Heart left ventricle (tissue), 16 donors: ENCODE data around the gene MYO16. TPM values are rescaled to one million over a fixed set of nuclear protein-coding genes. Genes with fewer than 3 reads are reported as not detected.
A peak's percentile ranks its signal among the peaks of the same experiment; 100 is the strongest.

ENCODE experiments used
- ATAC-seq, 4 donors: fragments of 200-7000 bp; cut with Tn5 transposase; one replicate each; pipeline ENCODE4 v1.9.1; 2020 to 2022; ENCODE audit warnings: moderate library complexity in 4 of 4, mild to moderate bottlenecking in 3 of 4, moderate number of reproducible peaks in 1 of 4
- DNase-seq, 5 donors: peaks; one replicate each; pipeline ENCODE4 v3.0.0-alpha.2; 2020
- H3K27ac ChIP-seq, 12 donors: fragments of 200-600 bp; sonication (generic) in 4 of 12; one replicate each; pipeline versions ENCODE4 v1.5.0 to v1.8.0; 2016 to 2022; ENCODE audit warnings: mild to moderate bottlenecking in 2 of 12
- H3K27me3 ChIP-seq, 9 donors: fragments of 200-600 bp; sonication (generic) in 2 of 9; one replicate each; pipeline versions ENCODE4 v1.5.1 to v1.8.0; 2016 to 2022; ENCODE audit warnings: mild to moderate bottlenecking in 3 of 9
- H3K36me3 ChIP-seq, 9 donors: fragments of 200-600 bp; sonication (generic) in 2 of 9; one replicate each; pipeline versions ENCODE4 v1.5.0 to v1.8.0; 2018 to 2022; ENCODE audit warnings: mild to moderate bottlenecking in 2 of 9
- H3K4me1 ChIP-seq, 12 donors: fragments of 200-600 bp; sonication (generic) in 4 of 12; one replicate each; pipeline versions ENCODE4 v1.5.0 to v1.8.0; 2016 to 2022; ENCODE audit warnings: mild to moderate bottlenecking in 3 of 12
- H3K4me3 ChIP-seq, 12 donors: fragments of 200-600 bp; sonication (generic) in 4 of 12; one replicate each; pipeline versions ENCODE4 v1.5.0 to v1.8.0; 2017 to 2022; ENCODE audit warnings: mild to moderate bottlenecking in 9 of 12, moderate library complexity in 4 of 12
- H3K9me3 ChIP-seq, 12 donors: fragments of 200-600 bp; sonication (generic) in 4 of 12; one replicate each; pipeline versions ENCODE4 v1.5.0 to v1.8.0; 2016 to 2022; ENCODE audit warnings: mild to moderate bottlenecking in 1 of 12
- POLR2A ChIP-seq, 2 donors: fragments of 450-650 bp; IDR thresholded peaks; one replicate each; pipeline ENCODE4 v1.6.1; 2017; ENCODE audit warnings: antibody characterized with exemption in 2 of 2, mild to moderate bottlenecking in 2 of 2, moderate library complexity in 2 of 2
- WGBS, 4 donors: extraction: QIAGEN DNeasy Blood & Tissue Kit in 2 of 4; methylation state at CpG; one replicate each; pipeline versions ENCODE4 v1.1.5 to v1.1.7; 2013 to 2018; 5-methylcytosine and 5-hydroxymethylcytosine counted together
- intact Hi-C, 10 donors: fragments of 100-400 bp; cut with DNase I; formaldehyde crosslinking; loops; one replicate each; pipeline versions ENCODE4 v1.11.1 to v1.14.2; 2022
- polyA plus RNA-seq, 2 donors: library from polyadenylated mRNA; stranded (reverse); fragments of 200-250 nt; gene quantifications; one replicate each; pipeline ENCODE4 v1.2.3, GENCODE V29; 2013
- total RNA-seq, 9 donors: library from RNA; depleted of rRNA in 2 of 9; stranded (reverse); fragments of >200 nt in 2 of 9; fragmentation: NEBNext Ultra II Directional in 3 of 9; extraction: Animal tissue kit (Norgen Biotek cat#: 25700) in 3 of 9; gene quantifications; one replicate each; pipeline versions ENCODE4 v1.1.0 to v1.2.4, GENCODE V29; 2016 to 2023
- TF ChIP-seq, protein P1 (sequence below), 12 donors: fragments of 200-600 bp; sonication (generic) in 4 of 12; IDR thresholded peaks; one replicate each; pipeline versions ENCODE4 v1.5.0 to v1.8.0; 2018 to 2022; ENCODE audit warnings: antibody characterized with exemption in 12 of 12, mild to moderate bottlenecking in 5 of 12
- donor health status: ischemic (EF 13 %, LVEDD 7.1; RV severe dilation, severe dysfunction).
- donor health status: healthy with polysubstance abuse.
- donor health status: DM: no; HTN: yes; CAD: no.
- donor health status: DM: no; HTN: no; CAD: no.
- donor health status: ischemic (EF 25% LVEDD 6.9; RV normal size, moderate dysfunction).
- donor health status: ischemic (EF 25% LVEDD 5.7; RV mildly dilated, moderate dysfunction).
- donor health status: healthy.
- donor health status: DM: yes; HTN: yes; CAD: no.
- donor health status: ischemic (EF 35%, LVEDD 5.7; RV mildly dilated, moderate dysfunction).
- donor health status: nonischemic (EF 11% LVEDD 7.7; RV severe dilation, severe dysfunction).
- donor health status: DM: yes; HTN: yes; CAD: no.
- donor health status: PGD.
- donor health status: ischemic (EF 29% LVEDD 5.4; RV normal size, mild dysfunction).
- donor health status: nonischemic (EF 23%, LVEDD 6.1; RV moderate dilation, normal function).

The MYO16 gene
- total and polyA plus RNA-seq, 11 donors, result 0.16 to 5.2 (median 0.81) TPM

DNA sequence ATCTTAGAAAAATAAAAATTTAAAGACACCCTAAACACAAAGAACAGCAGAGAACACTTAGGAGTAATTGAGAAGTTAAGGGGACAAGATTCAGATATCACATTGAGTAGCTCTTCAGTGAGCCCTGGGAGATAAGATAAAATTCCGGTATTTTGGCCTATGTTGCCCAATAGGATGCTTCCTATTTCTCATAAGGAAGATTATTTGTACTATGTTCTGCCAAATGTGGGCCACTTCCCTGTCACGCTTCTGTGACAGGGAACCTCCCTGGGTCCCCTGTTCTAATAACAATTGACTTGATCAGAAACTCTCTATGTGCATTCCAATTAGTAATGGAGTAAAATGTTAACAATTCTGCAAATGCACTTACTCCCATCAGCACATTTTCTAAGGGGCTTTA is 310.7 kb downstream of the MYO16 start:
- Histone ChIP-seq H3K4me1 (no peaks in the 10 kb centered on the region), H3K36me3 (no peaks in the 10 kb centered on the region), H3K27ac (no peak overlapping the region), H3K27me3 (peaks cover 0 to 11% (median 0%) of the 10 kb centered on the region in 9 donors), H3K4me3 (no peak overlapping the region), H3K9me3 (peaks cover 0 to 16% (median 0%) of the 10 kb centered on the region in 12 donors)
- WGBS, 4 donors, result 37 to 51% (median 45%) methylated on average over 2 of the region's 2 CpGs
- DNase-seq, result no peak
- intact Hi-C loops, result no loop called here
- no peak for TF ChIP-seq POLR2A (IDR thresholded peaks at IDR 0.05)
- TF ChIP-seq, protein P1, sequence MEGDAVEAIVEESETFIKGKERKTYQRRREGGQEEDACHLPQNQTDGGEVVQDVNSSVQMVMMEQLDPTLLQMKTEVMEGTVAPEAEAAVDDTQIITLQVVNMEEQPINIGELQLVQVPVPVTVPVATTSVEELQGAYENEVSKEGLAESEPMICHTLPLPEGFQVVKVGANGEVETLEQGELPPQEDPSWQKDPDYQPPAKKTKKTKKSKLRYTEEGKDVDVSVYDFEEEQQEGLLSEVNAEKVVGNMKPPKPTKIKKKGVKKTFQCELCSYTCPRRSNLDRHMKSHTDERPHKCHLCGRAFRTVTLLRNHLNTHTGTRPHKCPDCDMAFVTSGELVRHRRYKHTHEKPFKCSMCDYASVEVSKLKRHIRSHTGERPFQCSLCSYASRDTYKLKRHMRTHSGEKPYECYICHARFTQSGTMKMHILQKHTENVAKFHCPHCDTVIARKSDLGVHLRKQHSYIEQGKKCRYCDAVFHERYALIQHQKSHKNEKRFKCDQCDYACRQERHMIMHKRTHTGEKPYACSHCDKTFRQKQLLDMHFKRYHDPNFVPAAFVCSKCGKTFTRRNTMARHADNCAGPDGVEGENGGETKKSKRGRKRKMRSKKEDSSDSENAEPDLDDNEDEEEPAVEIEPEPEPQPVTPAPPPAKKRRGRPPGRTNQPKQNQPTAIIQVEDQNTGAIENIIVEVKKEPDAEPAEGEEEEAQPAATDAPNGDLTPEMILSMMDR (IDR thresholded peaks at IDR 0.05), result no peak
- no peak for ATAC-seq

DNA sequence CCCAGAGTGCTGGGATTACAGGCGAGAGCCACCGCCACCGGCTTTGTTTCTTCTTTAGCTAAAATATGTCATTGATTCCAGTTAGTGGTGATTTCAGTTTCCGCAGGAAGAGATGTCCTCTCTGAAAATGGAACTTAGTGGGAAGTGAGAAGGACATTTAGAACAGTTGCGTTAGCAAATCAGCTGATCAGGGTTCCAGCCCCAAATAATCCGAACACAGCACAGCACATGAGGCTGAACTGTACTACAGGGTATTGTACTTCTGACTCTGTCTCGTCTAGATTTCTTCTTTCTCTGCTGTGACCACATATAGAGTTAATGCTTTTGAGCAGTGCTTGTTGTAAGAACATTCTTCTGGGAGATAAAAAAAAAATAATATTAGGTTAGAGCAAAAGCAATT is 314.4 kb downstream of the MYO16 start:
- Histone ChIP-seq H3K4me3 (no peak overlapping the region), H3K36me3 (no peaks in the 10 kb centered on the region), H3K9me3 (no peaks in the 10 kb centered on the region), H3K27ac (no peak overlapping the region), H3K4me1 (no peaks in the 10 kb centered on the region), H3K27me3 (peaks cover 0 to 6% (median 0%) of the 10 kb centered on the region in 9 donors)
- TF ChIP-seq, protein P1 (IDR thresholded peaks at IDR 0.05), result no peak
- no peak for TF ChIP-seq POLR2A (IDR thresholded peaks at IDR 0.05)
- intact Hi-C loops, result no loop called here
- WGBS, 4 donors, result 89 to 92% (median 90%) methylated on average over 7 of the region's 7 CpGs
- DNase-seq, result no peak
- no peak for ATAC-seq

DNA sequence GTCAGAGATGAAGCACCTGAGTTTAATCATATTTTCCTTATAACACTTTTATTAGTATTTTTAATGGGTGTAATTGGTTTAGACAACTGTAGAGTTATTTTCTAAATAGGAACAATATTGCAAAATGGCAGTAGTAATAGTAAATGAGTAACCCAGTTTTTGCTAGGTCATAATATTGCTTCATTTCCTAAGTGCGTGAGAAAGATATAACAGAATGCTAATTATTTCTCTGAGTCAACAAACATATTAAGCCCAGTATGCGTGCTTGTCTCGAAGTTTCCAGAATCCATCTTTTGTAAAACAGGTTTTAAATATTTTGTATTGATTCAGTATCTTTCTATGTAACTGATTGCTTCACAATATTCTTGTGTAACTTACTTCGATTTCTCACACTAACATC is 315.3 kb downstream of the MYO16 start:
- H3K4me3 ChIP-seq, result no peak overlapping the region
- no peaks in the 10 kb centered on the region for H3K4me1 ChIP-seq
- DNase-seq, result no peak
- H3K36me3 ChIP-seq, result no peaks in the 10 kb centered on the region
- H3K27ac ChIP-seq, result no peak overlapping the region
- WGBS, 4 donors, result 82 to 89% (median 86%) methylated on average over 4 of the region's 4 CpGs
- no peak for ATAC-seq
- no peaks in the 10 kb centered on the region for H3K9me3 ChIP-seq
- H3K27me3 ChIP-seq, result peaks cover 0 to 3% (median 0%) of the 10 kb centered on the region in 9 donors
- intact Hi-C loops, result no loop called here
- TF ChIP-seq, protein P1 (IDR thresholded peaks at IDR 0.05), result no peak
- no peak for TF ChIP-seq POLR2A (IDR thresholded peaks at IDR 0.05)

DNA sequence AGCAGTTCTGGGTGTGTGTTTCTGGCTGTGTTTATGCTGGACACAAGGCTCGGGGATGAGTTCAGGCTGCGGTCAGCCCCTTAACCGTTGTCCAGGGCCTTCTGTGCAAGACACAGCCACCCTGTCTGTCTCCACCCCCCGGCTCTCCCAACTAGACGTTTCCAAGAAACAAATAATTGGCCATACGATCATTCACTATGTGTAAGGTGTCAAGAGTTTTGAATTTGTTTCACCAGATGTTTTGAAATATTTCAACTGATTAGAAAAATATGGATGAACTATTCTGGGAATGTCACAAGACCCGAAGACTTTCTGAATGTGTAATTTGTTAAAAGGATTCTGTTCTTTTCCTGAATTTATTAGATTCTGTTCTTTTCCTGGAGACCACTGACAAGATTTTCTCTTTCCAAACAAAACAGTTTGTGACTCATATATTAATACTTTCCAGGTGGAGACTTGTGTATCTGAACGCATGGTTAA is 318.2 kb downstream of the MYO16 start:
- no peaks in the 10 kb centered on the region for H3K9me3 ChIP-seq
- intact Hi-C loops, result no loop called here
- DNase-seq, result peak in 1 of 5 donors; percentile 33
- no peak overlapping the region for H3K4me3 ChIP-seq
- peak; percentile 46 to 56 (median 48) for ATAC-seq
- TF ChIP-seq POLR2A (IDR thresholded peaks at IDR 0.05), result no peak
- TF ChIP-seq, protein P1 (IDR thresholded peaks at IDR 0.05), result no peak
- peak overlapping the region in 2 of 12 donors; percentile 22 to 31 for H3K27ac ChIP-seq
- no peaks in the 10 kb centered on the region for H3K36me3 ChIP-seq
- WGBS, 4 donors, result 68 to 77% (median 72%) methylated on average over 8 of the region's 8 CpGs
- peaks cover 0 to 3% (median 0%) of the 10 kb centered on the region in 9 donors for H3K27me3 ChIP-seq
- H3K4me1 ChIP-seq, result no peaks in the 10 kb centered on the region
